SKM-1 (cell line): ENCODE results near the gene RASL12.
"Not testable (repeated sequence)": the region's sequence is repeated elsewhere in the genome, so short reads cannot be mapped to it uniquely, and the experiment has no call there.

ENCODE experiments used
- DNase-seq: peaks from one replicate; lab custom pipeline; 2025; ENCODE audit not compliant: unreplicated experiment; lab: John Stamatoyannopoulos, UW

Gene RASL12

DNA sequence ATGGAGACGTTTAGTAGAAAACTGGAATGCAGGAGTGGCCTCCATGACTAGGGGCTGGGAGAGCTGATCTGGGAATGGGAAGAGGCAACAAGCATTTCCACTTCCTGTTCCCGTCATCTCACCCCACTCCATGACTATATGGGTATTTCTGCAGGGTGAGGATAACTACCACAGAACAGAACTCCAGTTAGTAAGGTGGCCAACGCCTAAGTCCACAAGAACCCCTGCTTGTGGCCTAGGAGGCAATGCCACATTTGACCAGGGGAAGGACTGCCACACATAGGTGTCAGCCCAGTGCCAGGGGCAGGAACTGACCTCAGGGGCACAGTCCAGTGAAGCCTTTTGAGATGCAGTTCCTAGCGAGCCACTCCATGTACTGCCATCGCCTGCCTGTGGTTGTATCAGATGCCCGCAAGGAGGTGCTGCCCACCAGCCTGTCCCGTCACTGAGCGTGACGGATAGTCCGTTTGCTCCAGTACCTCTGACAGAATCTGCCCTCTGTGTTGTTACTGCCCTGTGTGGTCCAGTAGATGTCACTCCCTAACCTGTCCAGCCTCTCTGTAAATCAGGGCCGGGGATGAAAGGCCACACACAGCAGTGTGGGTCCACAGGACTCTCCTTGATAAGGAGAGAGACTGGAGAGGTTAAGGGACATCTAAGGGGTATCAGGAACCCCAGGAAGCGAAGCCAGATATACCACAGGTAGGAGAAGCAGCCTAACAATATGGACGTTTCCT, 34.8 kb downstream of the RASL12 start:
- DNase-seq: peak; percentile 59

DNA sequence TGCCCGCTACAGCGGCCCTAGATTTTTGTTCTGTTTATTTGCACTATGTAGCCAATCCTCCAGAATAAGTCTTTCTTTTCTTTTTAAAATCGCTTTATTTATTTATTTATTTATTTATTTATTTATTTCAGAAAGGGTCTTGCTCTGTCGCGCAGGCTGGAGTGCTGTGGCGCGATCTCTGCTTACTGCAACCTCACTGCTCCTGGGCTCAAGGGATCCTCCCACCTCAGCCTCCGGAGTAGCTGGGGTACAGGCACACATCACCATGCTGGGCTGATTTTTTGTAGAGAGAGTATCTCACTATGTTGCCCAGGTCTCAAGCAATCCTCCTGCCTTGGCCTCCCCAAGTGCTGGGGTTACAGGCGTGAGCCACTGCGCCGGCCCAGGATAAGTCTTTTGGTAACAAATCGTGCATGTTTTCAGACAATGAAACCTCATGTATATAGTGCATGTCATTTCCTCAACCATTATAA, 38.0 kb downstream of the RASL12 start:
- DNase-seq: no peak

DNA sequence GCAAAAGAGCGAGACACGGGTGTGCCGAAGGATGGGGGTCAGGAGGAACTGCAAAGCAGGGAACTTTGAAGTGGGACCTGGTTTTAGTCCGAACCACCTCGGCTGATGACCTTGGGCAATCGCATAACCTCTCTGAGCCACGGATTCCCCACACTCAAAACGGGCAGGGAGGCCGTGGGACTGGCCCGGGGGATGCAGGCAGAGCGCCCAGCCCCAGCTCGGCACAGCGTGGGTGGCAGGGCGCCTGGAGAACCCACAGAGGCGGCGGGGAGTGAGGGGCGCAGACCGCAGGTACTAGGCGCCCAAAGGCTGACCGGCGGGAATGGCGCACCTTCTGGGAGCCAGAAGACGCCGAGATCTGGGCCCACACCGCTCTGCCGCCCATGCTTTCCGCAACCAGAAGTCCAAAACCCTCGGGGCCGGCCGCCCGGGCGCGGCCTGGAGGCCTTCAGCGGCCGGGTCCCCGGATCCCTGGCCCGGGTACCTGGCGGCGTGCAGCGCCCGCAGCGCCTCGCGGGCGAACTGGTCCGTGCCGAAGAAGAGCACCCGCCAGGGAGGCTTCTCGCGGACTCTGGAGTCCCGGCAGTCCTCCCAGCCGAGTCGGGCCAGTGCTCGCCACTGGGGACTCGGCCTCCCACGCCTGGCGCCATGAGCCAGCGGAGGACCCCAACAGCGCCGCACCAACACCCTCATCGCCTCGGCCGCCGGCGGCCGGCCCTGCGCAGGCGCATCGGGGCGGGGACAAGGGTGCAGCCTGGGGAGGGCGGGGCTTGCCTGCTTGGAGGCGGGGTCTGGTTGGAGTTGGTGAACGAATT, 38.7 kb downstream of the RASL12 start, which contains the start of gene MTFMT:
TSS of gene MTFMT (minus strand) at position 719 of the 815 bp plus-strand sequence. CDS start at position 693, 26 bp downstream.
- DNase-seq: peak; percentile 81

- no peak for DNase-seq
These were observed 39.5 kb downstream of the RASL12 start for GRCh38 chr15:65028338-65028737.

DNA sequence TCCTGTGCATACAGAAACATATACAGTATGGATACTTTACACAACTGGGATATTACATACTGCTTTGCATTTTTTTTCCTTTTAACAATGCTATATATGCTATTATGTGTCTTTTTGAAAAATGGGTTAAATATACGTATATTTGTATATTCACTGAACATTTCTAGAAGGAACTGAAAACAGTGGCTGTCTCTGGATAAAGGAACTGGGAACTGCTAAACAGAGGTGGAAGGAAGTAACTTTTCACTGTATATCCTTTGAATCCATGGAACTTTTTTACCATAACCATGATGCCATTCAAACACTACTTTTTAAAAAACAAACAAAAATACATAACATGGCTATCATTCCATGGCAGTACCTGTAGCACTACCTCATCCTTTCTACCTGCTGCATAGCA, 40.2 kb downstream of the RASL12 start:
- DNase-seq: no peak

DNA sequence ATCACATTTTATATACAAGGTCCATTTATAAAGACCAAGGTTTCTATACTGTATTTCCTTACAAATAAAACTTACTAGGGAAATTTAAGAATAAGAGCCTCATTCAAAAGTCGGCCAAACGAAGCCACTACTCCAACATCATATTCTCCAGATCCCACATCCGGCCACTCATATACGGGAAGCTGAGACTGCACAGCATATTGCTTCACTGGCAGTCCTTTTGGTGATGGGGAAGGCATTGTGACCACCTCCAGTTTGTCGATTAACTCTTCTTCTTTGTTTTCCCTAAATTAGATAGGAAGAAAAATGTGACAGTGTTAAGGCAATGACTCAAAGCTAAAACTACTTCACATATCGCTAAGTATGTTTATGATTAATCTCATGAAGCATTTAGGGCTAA, 41.0 kb downstream of the RASL12 start:
- no peak for DNase-seq

GRCh38 chr15:65021488-65021887, 46.3 kb downstream of the RASL12 start:
- no peak for DNase-seq

GRCh38 chr15:65020419-65020818, 47.4 kb downstream of the RASL12 start:
- DNase-seq: no peak

- DNase-seq: not testable (repeated sequence)
These were observed 56.6 kb downstream of the RASL12 start for GRCh38 chr15:65011198-65011597.

GRCh38 chr15:65008983-65009382, 58.8 kb downstream of the RASL12 start:
- peak; percentile 23 for DNase-seq

DNA sequence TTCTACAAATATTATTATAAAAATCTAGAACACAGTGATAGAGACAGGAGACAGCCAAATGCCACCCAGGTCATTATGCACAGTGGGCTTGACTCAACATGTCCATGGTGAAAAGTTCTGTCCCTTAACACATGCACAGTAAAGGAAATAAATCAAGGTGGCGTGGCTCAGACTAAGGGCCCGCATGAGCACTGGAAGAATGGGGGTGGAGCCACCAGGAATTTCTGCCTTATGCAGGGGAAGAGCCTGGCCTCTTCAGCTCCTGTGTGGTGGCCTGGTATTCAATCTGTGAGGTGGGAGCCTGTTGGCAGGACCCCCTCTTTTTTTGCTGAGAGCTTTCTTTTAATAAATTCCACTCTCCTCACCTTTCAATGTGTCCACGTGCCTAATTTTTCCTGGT, 60.9 kb downstream of the RASL12 start:
- DNase-seq: no peak

DNA sequence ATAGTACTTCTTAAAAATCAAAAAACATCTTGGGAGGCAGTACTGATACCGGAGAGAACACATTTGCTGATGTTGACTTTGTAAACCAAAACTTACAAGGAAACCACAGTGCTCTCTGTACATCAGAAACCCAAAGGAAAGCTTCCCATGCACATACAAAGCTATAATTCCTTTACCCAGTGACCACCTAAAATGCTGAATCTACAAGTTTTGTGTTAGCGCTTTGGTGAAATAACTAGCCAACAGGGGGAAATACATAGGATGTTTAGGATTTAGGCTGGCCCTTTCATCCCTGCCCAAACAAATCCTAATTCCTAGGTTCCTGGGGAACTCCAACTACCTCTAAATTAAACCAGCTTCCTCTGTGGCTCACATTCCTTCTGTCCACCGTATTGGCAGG, 62.8 kb downstream of the RASL12 start:
- DNase-seq: no peak
